ENCODE measurements around the gene RNF38.
"Not testable (repeated sequence)": the region's sequence is repeated elsewhere in the genome, so short reads cannot be mapped to it uniquely, and the experiment has no call there.

The RNF38 gene

DNA sequence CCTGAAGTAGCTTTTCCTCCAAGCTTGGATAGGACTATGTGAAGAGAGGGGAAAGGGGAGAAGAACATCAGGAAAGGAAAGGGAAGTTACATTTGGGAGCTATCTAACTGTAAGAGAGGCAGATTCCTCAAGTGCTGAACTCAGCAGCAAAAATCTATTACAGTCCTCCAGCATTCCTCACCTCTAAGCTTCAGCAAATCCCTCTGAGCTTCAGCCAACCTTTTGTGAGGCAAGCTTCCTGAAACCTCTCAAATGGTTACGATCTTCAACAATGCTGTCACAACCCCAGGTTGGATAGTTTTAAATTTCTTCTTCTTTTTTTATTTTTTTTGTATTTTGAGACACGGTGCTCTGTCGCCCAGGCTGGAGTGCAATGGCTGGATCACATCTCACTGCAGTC is 2.5 kb upstream of the RNF38 start:
- no peak for DNase-seq

- no peak for DNase-seq
Measured at GRCh38 chr9:36401897-36402480, 1.9 kb upstream of the RNF38 start.

DNA sequence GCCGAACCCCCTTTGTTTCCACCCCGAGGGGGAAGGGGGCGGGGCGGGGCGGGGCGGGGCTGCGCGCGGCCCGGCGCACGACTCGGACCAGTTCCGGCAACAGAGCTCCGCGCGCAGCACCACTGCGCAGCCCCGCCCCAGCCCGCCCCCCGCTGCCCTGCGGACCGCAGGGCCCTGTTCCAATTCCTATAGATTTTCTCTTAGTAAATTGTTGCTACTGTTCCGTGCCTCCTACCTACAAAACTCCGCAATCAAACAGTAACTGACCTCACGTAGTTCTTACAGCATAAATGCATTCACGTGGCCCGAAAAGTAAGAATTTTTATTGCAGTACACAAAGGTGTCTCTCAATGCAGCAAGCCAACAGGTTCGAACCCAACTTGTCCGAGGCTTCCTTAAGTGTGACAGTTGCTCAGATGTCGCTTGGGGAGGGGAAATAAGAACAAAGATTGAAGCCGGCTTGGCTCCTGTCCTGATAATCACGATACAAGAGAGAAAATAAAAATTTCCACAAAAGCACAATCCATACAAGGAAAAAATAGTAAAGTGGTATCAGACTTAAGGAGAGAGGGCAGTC is 1.2 kb upstream of the RNF38 start:
- peak; percentile 91 for DNase-seq

- peak; percentile 92 for DNase-seq
Measured at GRCh38 chr9:36400332-36401163, 479 bp upstream of the RNF38 start.

DNA sequence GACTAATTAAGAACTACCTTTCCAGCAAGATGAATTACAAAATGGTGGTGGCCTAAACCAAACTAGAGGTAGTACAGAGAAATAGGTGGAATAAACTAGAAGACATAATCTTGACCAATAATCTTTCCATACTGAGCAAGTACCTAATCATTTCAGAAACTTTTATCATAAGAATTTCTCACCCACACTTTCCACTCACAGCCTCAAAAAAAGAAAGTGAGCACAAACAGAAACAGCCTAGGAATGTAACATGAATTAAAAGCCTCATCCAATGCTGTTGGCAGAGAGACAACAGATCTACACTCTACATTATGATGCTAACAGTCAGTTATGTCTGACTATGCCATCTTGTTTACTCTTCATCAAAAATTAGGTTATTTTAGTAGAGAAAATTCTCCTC is 1.3 kb downstream of the RNF38 start:
- DNase-seq = no peak

GRCh38 chr9:36396985-36397384 is 3.1 kb downstream of the RNF38 start:
- no peak for DNase-seq

- DNase-seq = no peak
Measured at GRCh38 chr9:36392489-36392888, 7.6 kb downstream of the RNF38 start.

DNA sequence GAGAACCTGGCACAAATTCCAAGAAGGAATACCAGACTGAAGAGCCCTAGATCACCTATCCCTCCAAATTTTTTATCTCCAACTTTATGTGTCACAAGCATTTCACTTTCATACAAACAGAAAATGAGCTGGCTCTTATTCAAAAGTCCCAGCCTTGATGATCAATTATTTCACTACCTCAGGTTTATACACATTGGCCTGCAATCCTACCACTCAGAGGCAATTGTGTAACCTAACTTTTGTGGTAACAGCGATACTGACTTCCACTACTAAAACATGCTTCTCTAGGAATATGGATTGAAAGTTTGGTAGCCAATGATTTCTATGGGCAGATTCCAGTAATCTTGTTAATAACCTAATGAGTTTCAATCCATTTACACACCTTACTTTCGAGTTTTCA is 10.5 kb downstream of the RNF38 start:
- no peak for DNase-seq

- not testable (repeated sequence) for DNase-seq
Measured at GRCh38 chr9:36386396-36386965, 13.6 kb downstream of the RNF38 start.

- no peak for DNase-seq
Measured at GRCh38 chr9:36382484-36382883, 17.6 kb downstream of the RNF38 start.

DNA sequence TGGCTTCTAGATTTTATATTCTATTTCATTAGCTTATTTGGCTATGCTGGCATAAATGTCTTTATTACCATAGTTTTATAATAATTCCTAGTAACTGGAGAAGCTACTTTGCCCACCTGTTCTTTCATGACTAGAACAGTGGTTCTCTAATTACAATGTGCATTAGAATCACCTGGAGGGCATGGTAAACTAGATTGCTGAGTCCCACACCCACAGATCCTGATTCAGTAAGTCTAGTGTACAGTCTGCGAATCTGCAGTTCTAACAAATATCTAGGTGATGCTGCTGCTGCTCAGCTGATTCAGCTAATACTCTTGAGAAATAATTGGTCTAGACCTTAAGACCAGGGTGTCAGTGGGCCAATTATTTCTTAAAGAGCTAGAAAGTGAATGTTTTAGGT is 35.5 kb downstream of the RNF38 start:
- DNase-seq = no peak

GRCh38 chr9:36363448-36363847 is 36.6 kb downstream of the RNF38 start:
- no peak for DNase-seq

GRCh38 chr9:36358486-36358885 is 41.6 kb downstream of the RNF38 start:
- DNase-seq = no peak

GRCh38 chr9:36357639-36358038 is 42.4 kb downstream of the RNF38 start:
- no peak for DNase-seq

- DNase-seq = no peak
Measured at GRCh38 chr9:36346569-36346968, 53.5 kb downstream of the RNF38 start.

- DNase-seq = no peak
Measured at GRCh38 chr9:36345103-36345846, 54.8 kb downstream of the RNF38 start.

DNA sequence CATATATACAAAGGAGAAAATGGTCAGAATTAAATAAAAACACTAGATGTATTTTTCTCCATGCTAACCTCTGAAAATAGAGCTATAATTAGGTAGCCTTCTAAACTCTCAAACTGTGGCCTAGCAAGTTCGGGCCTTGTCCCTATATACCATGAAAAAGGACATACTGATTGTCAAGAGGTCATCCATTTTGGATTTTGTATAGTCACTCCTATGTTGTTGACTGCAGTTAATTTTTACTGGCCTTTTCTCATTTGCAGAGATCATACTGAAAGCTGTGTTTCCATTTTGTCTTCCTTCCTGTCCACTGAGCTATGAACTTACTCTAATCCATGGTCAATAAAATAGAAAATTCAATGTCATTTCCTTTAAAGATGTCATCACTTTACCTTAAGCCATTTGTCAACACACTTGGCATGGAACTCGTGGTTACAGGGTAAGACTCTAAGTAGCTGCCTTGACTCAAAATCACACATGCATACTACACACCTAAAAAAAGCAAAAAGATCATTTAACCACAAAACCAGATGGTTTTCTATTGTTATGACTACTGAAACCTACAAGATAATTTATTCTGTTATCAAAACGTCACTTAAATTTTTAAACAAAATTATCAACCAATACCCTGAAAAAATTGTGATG is 58.0 kb downstream of the RNF38 start:
- DNase-seq = no peak

DNA sequence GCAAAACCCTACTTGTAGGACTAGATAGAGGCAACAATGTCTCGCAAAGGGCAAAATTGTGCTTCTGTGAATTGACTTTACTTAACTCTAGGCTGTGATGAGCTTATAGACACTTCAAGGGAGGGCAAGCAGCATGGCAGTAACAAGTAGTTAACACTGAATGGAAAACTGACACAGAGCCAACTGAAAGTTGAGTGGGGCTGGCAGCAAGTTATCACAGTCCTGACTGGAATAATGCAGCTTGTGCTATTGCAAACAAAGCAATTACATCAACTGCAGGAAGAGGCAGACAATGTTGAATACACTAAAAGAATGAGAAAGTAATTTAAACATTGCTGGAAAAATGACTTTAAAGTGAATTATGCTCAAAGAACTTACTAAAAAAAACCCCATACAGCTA is 62.2 kb downstream of the RNF38 start:
- no peak for DNase-seq

DNA sequence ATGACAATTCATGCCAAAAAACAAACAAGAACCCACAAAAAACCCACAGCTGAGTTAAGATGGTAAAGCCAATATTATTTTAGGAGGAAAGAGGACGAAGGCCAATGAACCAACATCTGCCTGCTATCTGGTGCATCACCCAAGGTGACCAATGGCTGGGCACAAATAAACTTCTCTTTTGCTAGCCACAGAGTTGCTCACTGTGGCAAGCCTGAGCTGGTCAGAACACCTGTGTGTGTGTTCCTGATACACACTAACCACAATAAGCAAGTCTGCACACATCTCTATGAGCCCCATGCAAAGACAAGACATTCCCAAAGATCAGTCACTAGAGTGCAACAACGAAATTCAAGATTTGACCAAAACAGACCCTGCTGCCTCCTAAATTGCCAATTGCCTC is 63.1 kb downstream of the RNF38 start:
- DNase-seq = no peak

- no peak for DNase-seq
Measured at GRCh38 chr9:36336131-36336907, 63.8 kb downstream of the RNF38 start.

DNA sequence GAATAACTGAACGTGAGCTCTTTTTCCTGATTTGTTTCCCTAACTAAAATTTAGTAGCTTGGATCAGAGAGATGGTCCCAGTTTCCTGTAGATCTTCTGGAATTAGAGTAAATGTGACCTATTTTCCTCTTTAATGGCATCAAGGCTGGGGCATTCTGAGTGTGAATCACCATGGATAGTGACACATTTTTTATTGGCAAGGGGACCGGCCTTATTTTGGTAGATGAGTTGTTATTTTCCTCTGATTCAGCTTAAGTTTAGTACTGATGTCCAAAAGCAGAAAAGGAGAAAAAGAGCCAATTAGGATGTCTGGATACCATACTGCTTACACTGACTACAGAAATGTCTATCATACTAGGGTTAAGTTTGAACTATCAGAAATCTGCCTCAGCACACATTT is 68.1 kb downstream of the RNF38 start:
- no peak for DNase-seq

All from left hindlimb (tissue), 1 donor.